NB4 (cell line): ENCODE results near the gene SEMA3F.

ENCODE experiments used
- CTCF ChIP-seq: IDR thresholded peaks from one replicate; pipeline ENCODE4 v1.5.1; 2012; ENCODE audit warnings: low read depth, low read length
- MAX ChIP-seq: IDR thresholded peaks from 2 replicates; pipeline ENCODE4 v1.6.1; 2011; ENCODE audit warnings: low read depth, low read length
- MYC ChIP-seq: IDR thresholded peaks from 2 replicates; pipeline ENCODE4 v1.6.1; 2011; ENCODE audit warnings: low read depth, low read length
- POLR2A ChIP-seq: IDR thresholded peaks from 2 replicates; pipeline ENCODE4 v1.6.1; 2011; ENCODE audit warnings: mild to moderate bottlenecking; ENCODE audit not compliant: insufficient read length; ENCODE audit errors: extremely low read depth

DNA sequence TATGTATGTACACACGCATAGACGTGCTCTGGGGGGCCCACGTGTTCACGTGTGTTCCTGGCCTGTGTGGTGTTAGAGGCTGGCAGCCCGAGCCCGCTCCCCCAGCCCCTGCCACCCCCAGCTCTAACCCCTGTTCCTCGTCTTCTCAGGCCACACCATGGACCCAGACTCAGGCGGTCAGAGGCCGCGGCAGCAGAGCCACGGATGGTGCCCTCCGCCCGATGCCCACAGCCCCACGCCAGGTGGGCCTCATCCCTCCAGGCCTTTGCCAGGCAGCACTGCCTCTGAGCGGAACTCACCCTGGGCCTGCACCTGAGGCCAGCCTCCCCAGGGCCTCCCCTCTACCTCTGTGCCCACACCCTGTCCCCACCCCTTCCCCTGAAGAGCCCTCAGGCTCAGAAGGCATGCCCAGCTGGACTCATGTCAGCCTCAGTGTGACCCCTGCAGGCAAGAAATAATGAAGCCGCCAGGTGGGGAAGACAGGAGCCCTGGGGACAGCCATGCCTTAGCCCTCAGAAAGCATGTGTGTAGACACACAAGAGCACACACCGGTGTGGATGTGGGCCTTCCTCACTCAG, 19.9 kb downstream of the SEMA3F start:
- TF ChIP-seq POLR2A (no peak), CTCF (no peak), MAX (no peak), MYC (no peak)
